Right lobe of liver (tissue), 6 donors: Measurements from ENCODE around the gene ANTXR1. TPM values are rescaled to one million over a fixed set of nuclear protein-coding genes. Genes with fewer than 3 reads are reported as not detected.
A peak's percentile ranks its signal among the peaks of the same experiment; 100 is the strongest.

ENCODE experiments used
- ATAC-seq, 4 donors: fragments of 200-7000 bp; cut with Tn5 transposase; one replicate each; pipeline ENCODE4 v1.9.1; 2020; ENCODE audit warnings: mild to moderate bottlenecking in 4 of 4, moderate library complexity in 4 of 4
- DNase-seq, 3 donors: peaks; one replicate each; pipeline ENCODE4 v3.0.0-alpha.2; 2020
- H3K27ac ChIP-seq, 3 donors: fragments of 200-600 bp; one replicate each; pipeline ENCODE4 v1.8.0; 2022
- H3K27me3 ChIP-seq, 2 donors: fragments of 200-600 bp; one replicate each; pipeline ENCODE4 v1.8.0; 2022
- H3K36me3 ChIP-seq, 4 donors: fragments of 200-600 bp; sonication (generic) in 1 of 4; one replicate each; pipeline versions ENCODE4 v1.5.1 to v1.8.0; 2017 to 2022; ENCODE audit warnings: control low read depth in 1 of 4
- H3K4me1 ChIP-seq, 4 donors: fragments of 200-600 bp; sonication (generic) in 1 of 4; one replicate each; pipeline versions ENCODE4 v1.5.1 to v1.8.0; 2017 to 2022; ENCODE audit warnings: control low read depth in 1 of 4
- H3K4me3 ChIP-seq, 3 donors: fragments of 200-600 bp; one replicate each; pipeline ENCODE4 v1.8.0; 2022
- H3K9me3 ChIP-seq, 4 donors: fragments of 200-600 bp; sonication (generic) in 1 of 4; one replicate each; pipeline versions ENCODE4 v1.5.1 to v1.8.0; 2017 to 2022; ENCODE audit warnings: control low read depth in 1 of 4
- POLR2A ChIP-seq: fragments of 450-650 bp; IDR thresholded peaks from one replicate; pipeline ENCODE4 v1.6.1; 2017; ENCODE audit warnings: antibody characterized with exemption, mild to moderate bottlenecking
- WGBS: methylation state at CpG from one replicate; pipeline ENCODE4 v1.1.6; 2018; ENCODE audit warnings: low coverage, low lambda C conversion rate; ENCODE audit not compliant: insufficient coverage; ENCODE audit errors: missing lambda C conversion rate; 5-methylcytosine and 5-hydroxymethylcytosine counted together
- intact Hi-C, 2 donors: fragments of 100-400 bp; cut with DNase I; formaldehyde crosslinking; loops; one replicate each; pipeline versions ENCODE4 v1.11.2 to v1.14.1; 2022
- total RNA-seq, 6 experiments: library from RNA; depleted of rRNA in 2 of 6; stranded (reverse); fragments of >200 nt in 2 of 6; fragmentation: NEBNext Ultra II Directional in 3 of 6; extraction: Animal tissue kit (Norgen Biotek cat#: 25700) in 3 of 6; gene quantifications; one replicate each; pipeline versions ENCODE4 v1.1.0 to v1.2.4, GENCODE V29; 2016 to 2023
- TF ChIP-seq, protein P1 (sequence below), 4 donors: fragments of 200-600 bp in 3 of 4; fragments of 450-650 bp in 1 of 4; IDR thresholded peaks; one replicate each; pipeline versions ENCODE4 v1.5.1 to v1.8.0; 2016 to 2022; ENCODE audit warnings: antibody characterized with exemption in 4 of 4, mild to moderate bottlenecking in 2 of 4
- donor health status: DM: no; HTN: yes; CAD: no.
- donor health status: DM: no; HTN: no; CAD: no.
- donor health status: DM: no; HTN: no; CAD: no.
- donor health status: DM: no; HTN: yes; CAD: no.
- donor health status: DM: no; HTN: yes; CAD: no.

The ANTXR1 gene
- total RNA-seq, 6 experiments from 2014 or later: 1.1 to 4.1 (median 2.9) TPM

DNA sequence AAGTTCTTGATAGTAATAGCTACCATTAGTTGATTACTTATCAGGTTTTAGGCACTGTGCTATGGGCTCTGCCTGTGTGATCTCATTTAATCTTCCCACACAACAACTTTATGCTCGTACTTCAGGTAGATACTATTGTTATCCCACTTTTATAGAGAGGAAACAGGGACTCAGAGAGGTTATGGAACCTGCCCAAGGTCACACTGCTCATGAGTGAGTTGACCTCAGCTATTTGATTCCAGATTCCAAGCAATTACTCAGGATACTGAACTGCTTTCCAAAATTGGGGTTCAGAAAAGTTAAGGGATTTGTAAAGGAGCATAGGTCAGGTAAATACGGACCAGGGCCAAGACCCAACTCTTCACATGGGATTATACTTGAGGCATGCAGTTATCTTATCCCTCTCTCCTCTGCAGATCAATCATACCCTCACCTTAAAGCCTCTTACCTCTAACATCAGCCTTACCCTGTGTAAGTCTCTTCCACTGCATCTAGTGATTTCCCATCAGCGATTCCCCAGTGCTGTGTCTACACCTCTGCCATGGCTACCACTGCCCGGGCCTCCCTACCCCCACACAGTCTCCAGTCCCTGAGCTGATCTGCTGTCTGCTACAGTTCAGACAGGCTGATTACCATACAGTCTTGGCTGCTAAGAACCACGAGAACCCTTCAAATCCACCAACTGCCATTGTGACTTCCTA, 74.4 kb downstream of the ANTXR1 start:
- DNase-seq: no peak
- no peaks in the 10 kb centered on the region for H3K36me3 ChIP-seq

DNA sequence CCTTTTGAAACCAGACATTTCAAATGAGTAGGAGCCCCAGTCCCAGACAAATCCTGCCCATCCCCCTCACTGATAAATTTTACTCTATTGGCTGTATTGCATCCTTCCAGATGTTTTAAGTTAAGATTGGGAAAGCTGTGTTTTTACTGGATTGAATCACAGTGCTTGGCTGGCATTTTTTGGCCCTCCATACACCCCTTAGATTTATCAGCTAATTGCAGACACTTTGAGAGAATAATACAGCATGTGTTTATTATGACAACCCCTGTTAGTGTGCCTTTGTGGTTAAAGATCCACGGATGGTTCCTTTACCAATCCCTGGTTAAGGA, 74.9 kb downstream of the ANTXR1 start:
- DNase-seq: no peak
- no peaks in the 10 kb centered on the region for H3K27me3 ChIP-seq
- H3K4me1 ChIP-seq: peaks cover 0 to 8% (median 0%) of the 10 kb centered on the region in 4 donors
- 50% methylated on average over 1 of the region's 1 CpG for WGBS
- intact Hi-C loops: no loop called here
- TF ChIP-seq, protein P1, sequence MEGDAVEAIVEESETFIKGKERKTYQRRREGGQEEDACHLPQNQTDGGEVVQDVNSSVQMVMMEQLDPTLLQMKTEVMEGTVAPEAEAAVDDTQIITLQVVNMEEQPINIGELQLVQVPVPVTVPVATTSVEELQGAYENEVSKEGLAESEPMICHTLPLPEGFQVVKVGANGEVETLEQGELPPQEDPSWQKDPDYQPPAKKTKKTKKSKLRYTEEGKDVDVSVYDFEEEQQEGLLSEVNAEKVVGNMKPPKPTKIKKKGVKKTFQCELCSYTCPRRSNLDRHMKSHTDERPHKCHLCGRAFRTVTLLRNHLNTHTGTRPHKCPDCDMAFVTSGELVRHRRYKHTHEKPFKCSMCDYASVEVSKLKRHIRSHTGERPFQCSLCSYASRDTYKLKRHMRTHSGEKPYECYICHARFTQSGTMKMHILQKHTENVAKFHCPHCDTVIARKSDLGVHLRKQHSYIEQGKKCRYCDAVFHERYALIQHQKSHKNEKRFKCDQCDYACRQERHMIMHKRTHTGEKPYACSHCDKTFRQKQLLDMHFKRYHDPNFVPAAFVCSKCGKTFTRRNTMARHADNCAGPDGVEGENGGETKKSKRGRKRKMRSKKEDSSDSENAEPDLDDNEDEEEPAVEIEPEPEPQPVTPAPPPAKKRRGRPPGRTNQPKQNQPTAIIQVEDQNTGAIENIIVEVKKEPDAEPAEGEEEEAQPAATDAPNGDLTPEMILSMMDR (IDR thresholded peaks at IDR 0.05): no peak
- no peak for TF ChIP-seq POLR2A
- no peak overlapping the region for H3K4me3 ChIP-seq
- no peak for ATAC-seq
- H3K36me3 ChIP-seq: no peaks in the 10 kb centered on the region
- H3K27ac ChIP-seq: no peak overlapping the region
- H3K9me3 ChIP-seq: no peaks in the 10 kb centered on the region

More for the DNA sequence above, 74.4 kb downstream of the ANTXR1 start:
- no peak for ATAC-seq
- no peak overlapping the region for H3K27ac ChIP-seq
- no peaks in the 10 kb centered on the region for H3K9me3 ChIP-seq
- TF ChIP-seq, protein P1 (IDR thresholded peaks at IDR 0.05): no peak
- TF ChIP-seq POLR2A: no peak
- H3K4me3 ChIP-seq: no peak overlapping the region
- H3K4me1 ChIP-seq: peaks cover 0 to 13% (median under 1%) of the 10 kb centered on the region in 4 donors
- no peaks in the 10 kb centered on the region for H3K27me3 ChIP-seq
- 78% methylated on average over 5 of the region's 5 CpGs for WGBS
- intact Hi-C loops: no loop called here

DNA sequence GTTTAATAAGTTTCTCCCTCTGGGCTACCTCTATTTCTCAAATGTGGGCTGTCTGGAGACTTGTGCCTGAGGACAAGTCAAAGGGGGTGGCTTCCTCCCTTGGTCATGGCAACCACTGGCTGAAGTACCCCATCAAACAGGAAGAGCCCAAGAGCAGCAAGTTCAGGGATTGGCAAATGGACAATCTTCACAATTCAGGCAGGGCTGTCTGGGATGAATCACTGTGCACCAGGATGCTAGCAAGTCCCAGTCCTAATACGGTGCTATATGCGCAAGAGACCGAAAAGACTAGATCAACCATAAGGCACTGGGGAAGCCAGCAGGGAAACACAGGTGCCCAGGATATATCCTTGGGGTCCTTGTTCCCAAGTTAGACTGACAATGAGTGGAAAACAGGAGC, 75.5 kb downstream of the ANTXR1 start:
- WGBS: 80% methylated on average over 1 of the region's 3 CpGs
- no peak for TF ChIP-seq POLR2A
- TF ChIP-seq, protein P1 (IDR thresholded peaks at IDR 0.05): no peak
- intact Hi-C loops: no loop called here
- no peak overlapping the region for H3K27ac ChIP-seq
- no peak for ATAC-seq
- no peak overlapping the region for H3K4me3 ChIP-seq
- peaks cover 0 to 2% (median 0%) of the 10 kb centered on the region in 4 donors for H3K4me1 ChIP-seq
- no peaks in the 10 kb centered on the region for H3K9me3 ChIP-seq
- H3K27me3 ChIP-seq: no peaks in the 10 kb centered on the region
- no peaks in the 10 kb centered on the region for H3K36me3 ChIP-seq
- no peak for DNase-seq

DNA sequence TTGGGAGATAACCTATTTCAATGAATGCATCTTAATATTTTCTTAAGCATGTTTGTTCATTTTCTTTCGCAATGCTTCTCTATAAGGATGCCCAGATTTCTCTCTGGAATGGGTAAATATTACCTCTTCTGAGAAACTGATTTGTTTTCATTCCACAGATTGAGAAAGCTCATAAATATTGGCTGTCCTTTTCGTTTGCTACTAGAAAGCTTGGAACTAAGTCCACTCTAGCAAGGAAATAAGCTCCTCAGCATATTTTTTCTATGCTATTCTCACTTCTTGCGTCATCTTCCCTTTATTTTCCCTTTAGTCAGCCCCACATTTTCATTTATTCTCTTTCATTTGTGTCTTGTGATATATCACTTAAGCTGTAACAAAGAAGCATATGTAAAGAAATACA, 76.3 kb downstream of the ANTXR1 start:
- no peak for TF ChIP-seq POLR2A
- Histone ChIP-seq H3K9me3 (no peaks in the 10 kb centered on the region), H3K4me1 (no peaks in the 10 kb centered on the region), H3K27me3 (no peaks in the 10 kb centered on the region), H3K36me3 (no peaks in the 10 kb centered on the region), H3K27ac (no peak overlapping the region), H3K4me3 (no peak overlapping the region)
- 52% methylated on average over 3 of the region's 3 CpGs for WGBS
- intact Hi-C loops: no loop called here
- DNase-seq: no peak
- peak in 2 of 4 donors; percentile 25 to 35 for ATAC-seq

DNA sequence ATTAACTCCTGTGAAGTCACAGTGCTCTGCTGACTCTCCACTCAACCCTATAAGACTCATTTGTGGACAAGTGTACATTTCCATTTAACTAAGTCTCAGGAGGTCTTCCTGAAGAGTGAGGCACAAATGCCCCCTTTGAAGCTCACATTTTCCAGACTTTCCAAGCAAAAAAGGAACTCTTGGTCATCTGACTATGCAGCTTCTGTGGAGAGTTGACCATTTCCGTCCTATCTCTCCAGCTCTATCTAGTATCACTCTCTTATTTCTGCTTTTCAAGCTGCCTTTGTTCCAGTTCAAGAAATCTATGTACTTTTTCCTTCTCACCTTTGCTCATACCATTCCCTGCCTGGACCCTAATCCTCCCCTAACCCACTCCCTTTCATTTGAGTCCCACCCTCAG, 77.0 kb downstream of the ANTXR1 start:
- intact Hi-C loops: no loop called here
- ATAC-seq (peak in 3 of 4 donors; percentile 16 to 47 (median 47)), DNase-seq (no peak)
- no peak for TF ChIP-seq POLR2A
- TF ChIP-seq, protein P1 (IDR thresholded peaks at IDR 0.05): no peak
- H3K4me1 ChIP-seq: no peaks in the 10 kb centered on the region
- no peaks in the 10 kb centered on the region for H3K27me3 ChIP-seq
- H3K27ac ChIP-seq: no peak overlapping the region
- H3K4me3 ChIP-seq: no peak overlapping the region
- WGBS: 43% methylated on average over 1 of the region's 1 CpG
- H3K9me3 ChIP-seq: no peaks in the 10 kb centered on the region
- no peaks in the 10 kb centered on the region for H3K36me3 ChIP-seq
